ENCODE measurements around the gene GABRB2.
"Not testable (repeated sequence)": the region's sequence is repeated elsewhere in the genome, so short reads cannot be mapped to it uniquely, and the experiment has no call there.

Gene GABRB2

GRCh38 chr5:161287436-161287835, 259.1 kb downstream of the GABRB2 start:
- DNase-seq, result no peak

DNA sequence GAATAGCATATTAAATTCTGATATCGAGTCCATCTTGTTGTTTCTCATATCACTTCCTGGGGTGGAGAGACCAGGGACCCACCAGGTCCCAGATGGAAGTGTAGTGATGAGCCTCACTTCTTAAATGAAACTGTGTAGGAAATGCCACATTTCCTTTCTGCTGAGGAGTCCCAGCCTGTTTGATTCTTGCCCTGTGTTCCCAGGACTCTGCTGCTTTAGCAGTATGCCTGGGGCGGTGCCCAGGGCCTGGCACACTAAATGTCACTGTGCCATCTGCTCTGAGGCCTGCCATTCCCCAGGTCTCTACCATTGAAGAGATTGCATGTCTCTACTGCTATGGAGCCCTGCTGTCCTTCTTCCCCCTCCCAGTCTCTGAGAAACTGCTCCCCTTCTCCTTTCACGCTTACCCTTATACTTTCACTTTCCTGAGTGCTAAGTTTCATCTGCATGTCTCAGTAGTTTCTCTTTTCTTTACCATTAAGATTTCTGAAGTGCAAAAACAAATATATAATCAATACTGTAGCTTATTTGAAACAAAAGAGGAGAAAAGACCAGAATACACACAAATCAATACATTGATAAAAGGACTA, 260.4 kb downstream of the GABRB2 start:
- no peak for DNase-seq

GRCh38 chr5:161284445-161284844, 262.1 kb downstream of the GABRB2 start:
- DNase-seq, result no peak

- no peak for DNase-seq
Measured at GRCh38 chr5:161283296-161283695, 263.2 kb downstream of the GABRB2 start.

DNA sequence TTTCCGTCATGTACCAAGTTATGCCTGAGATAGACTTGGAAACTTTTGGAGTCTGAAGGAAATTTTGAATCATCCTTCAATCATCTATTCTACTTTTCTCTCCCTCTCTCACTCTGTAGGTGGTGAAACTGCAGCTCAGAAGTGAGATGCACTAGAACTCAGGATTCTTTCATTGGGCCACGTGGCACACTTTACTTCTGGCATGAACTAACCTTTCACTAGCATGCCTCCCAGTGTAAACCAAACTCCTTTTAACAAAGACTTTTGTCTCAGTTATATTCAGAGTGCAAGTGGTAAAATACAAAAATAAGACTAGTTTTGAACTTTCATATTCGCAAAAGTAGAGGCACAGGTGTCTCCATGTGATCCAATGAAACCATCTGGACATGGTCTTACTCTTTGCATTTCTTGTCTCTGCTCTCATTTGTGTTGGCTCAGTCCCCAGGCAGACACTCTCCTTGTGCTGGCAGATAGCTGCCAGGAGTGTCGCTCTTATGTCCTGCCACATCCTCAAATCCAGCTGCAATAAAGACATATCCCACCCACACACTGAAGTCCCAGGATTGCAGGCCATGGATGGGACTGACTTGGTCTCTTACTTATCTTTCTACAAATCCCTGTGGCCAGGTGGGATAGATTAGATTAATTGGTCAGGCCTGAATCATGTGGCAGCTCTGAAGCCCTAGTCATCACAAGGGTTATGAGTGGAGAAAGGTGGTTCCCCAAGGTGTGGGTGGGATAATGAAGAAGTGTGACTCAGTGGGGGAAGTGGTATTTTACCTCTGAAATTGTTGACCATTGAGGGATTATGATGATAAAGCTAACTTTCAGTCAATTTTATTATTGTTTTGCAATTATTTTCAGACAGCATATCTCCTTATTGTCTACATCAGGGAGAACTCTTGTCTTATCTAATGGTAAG, 267.5 kb downstream of the GABRB2 start:
- DNase-seq, result no peak

- no peak for DNase-seq
Measured at GRCh38 chr5:161277011-161277410, 269.5 kb downstream of the GABRB2 start.

GRCh38 chr5:161274951-161275350, 271.6 kb downstream of the GABRB2 start:
- no peak for DNase-seq

- no peak for DNase-seq
Measured at GRCh38 chr5:161273410-161273809, 273.1 kb downstream of the GABRB2 start.

- no peak for DNase-seq
Measured at GRCh38 chr5:161271816-161272215, 274.7 kb downstream of the GABRB2 start.

GRCh38 chr5:161269125-161269524, 277.4 kb downstream of the GABRB2 start:
- no peak for DNase-seq

DNA sequence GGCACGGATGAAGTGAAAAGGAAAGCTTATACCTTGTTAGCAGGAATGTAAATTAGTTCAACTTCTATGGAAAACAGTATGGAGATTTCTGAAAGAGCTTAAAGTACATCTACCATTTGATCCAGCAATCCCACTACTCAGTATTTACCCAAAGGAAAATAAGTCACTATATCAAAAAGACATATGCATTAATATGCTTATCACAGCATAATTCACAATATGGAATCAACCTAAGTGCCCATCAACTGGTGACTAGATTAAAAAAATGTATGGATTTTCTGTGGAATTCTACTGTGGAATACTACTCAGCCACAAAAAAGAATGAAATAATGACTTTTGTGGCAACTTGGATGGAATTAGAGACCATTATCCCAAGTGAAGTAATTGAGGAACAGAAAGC, 279.6 kb downstream of the GABRB2 start:
- no peak for DNase-seq

- no peak for DNase-seq
Measured at GRCh38 chr5:161265006-161265405, 281.5 kb downstream of the GABRB2 start.

- DNase-seq, result no peak
Measured at GRCh38 chr5:161263191-161263590, 283.3 kb downstream of the GABRB2 start.

- DNase-seq, result no peak
Measured at GRCh38 chr5:161261668-161262323, 284.7 kb downstream of the GABRB2 start.

DNA sequence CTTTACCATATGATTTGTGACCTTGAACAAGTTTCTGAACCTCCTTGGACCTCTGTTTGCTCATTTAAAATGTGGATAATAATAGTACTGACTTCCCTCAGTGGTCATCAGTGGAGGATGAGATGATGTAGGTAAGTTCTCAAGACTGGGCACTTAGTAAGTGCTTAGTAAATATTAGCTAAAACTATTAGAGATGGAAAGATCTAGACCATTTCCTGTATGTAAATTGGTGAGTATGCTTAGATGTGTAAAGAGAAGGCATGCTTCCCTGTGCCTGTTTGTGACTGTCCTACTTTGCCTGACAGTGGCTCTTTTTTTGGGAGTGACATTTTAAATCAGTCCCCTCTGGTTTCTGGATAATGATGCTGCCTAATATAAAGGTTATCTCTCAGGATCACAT, 288.1 kb downstream of the GABRB2 start:
- DNase-seq, result no peak

GRCh38 chr5:161256957-161257356, 289.6 kb downstream of the GABRB2 start:
- no peak for DNase-seq

DNA sequence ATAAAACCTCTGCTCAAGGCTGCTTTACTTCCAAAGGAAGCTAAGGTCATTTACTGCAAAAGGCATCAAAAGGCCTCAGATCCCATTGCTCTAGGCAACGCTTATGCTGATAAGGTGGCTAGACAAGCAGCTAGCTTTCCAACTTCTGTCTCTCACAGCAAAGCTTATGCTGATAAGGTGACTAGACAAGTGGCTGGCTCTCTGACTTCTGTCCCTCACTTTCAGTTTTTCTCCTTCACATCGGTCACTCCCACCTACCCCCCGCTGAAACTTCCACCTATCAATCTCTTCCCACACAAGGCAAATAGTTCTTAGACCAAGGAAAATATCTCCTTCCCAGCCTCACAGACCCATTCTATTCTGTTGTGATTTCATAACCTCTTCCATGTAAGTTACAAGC, 293.6 kb downstream of the GABRB2 start:
- not testable (repeated sequence) for DNase-seq

DNA sequence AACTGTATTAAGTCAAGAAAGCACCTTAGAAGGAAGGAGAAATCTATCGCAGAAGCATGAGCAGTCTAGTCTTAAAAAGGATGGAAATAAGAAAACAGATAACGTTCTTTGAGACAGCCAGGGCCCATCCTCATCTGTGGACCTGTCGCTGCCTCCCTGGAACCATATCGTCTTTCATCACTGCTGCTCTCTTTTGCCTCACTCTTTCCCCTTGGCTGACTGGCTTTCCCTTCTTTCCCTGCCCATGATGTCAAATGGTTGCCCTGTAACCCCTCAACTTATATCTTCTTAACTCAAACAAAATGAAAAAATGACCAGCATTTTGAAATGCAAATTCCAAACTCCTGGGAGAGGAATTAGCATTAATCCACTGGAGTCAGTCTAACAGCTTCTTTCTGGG, 299.8 kb downstream of the GABRB2 start:
- DNase-seq, result no peak

GRCh38 chr5:161245846-161246245, 300.7 kb downstream of the GABRB2 start:
- not testable (repeated sequence) for DNase-seq
